GM19193 (cell line): ENCODE measurements around the gene IDH3A.
A peak's percentile ranks its signal among the peaks of the same experiment; 100 is the strongest.

Experiments
- POLR2A ChIP-seq: IDR thresholded peaks from 4 replicates; pipeline ENCODE4 v1.6.1; 2011; ENCODE audit not compliant: insufficient read depth, insufficient read length; ENCODE audit errors: extremely low read depth

IDH3A gene

GRCh38 chr15:78149068-78149804, at the start of gene IDH3A:
TSS of gene IDH3A (plus strand) at chr15:78149362. CDS start at chr15:78149404, 42 bp downstream.
- peak; percentile 87 for TF ChIP-seq POLR2A

- no peak for TF ChIP-seq POLR2A
Measured at GRCh38 chr15:78100886-78101285, 48.3 kb upstream of the IDH3A start.

GRCh38 chr15:78101423-78102105, 47.6 kb upstream of the IDH3A start:
- no peak for TF ChIP-seq POLR2A

GRCh38 chr15:78102211-78102610, 47.0 kb upstream of the IDH3A start:
- TF ChIP-seq POLR2A, result no peak

GRCh38 chr15:78102741-78103140, 46.4 kb upstream of the IDH3A start:
- TF ChIP-seq POLR2A, result no peak

GRCh38 chr15:78103406-78104118, 45.6 kb upstream of the IDH3A start:
- TF ChIP-seq POLR2A, result no peak

GRCh38 chr15:78104119-78104479, 45.1 kb upstream of the IDH3A start:
- TF ChIP-seq POLR2A, result no peak

- TF ChIP-seq POLR2A, result no peak
Measured at GRCh38 chr15:78104566-78105475, 44.3 kb upstream of the IDH3A start.

GRCh38 chr15:78105476-78106241, 43.5 kb upstream of the IDH3A start:
- TF ChIP-seq POLR2A, result no peak

GRCh38 chr15:78107471-78107870, 41.7 kb upstream of the IDH3A start:
- no peak for TF ChIP-seq POLR2A

GRCh38 chr15:78108300-78109084, 40.7 kb upstream of the IDH3A start:
- no peak for TF ChIP-seq POLR2A

- no peak for TF ChIP-seq POLR2A
Measured at GRCh38 chr15:78109156-78109555, 40.0 kb upstream of the IDH3A start.

GRCh38 chr15:78110096-78110495, 39.1 kb upstream of the IDH3A start:
- no peak for TF ChIP-seq POLR2A
